Measurements from ENCODE around the gene KIRREL1. TPM values are rescaled to one million over a fixed set of nuclear protein-coding genes. Genes with fewer than 3 reads are reported as not detected.

KIRREL1 gene
- total RNA-seq, 6 experiments from 2014 or later, result 99.5 to 121 (median 107) TPM

- Mint-ChIP-seq H3K36me3 (ENCODE audit: low read depth) (peaks cover 24% of the 10 kb centered on the region; the same call in 1 of the 2 replicates), H3K27ac (peak overlapping the region; percentile 97), H3K27me3 (ENCODE audit: insufficient read depth) (peaks cover 5% of the 10 kb centered on the region; the same call in 1 of the 2 replicates), H3K4me3 (peak overlapping the region; percentile 81), H3K9me3 (no peaks in the 10 kb centered on the region), H3K4me1 (ENCODE audit: low read depth) (peaks cover 95% of the 10 kb centered on the region)
- TF ChIP-seq CTCF (IDR thresholded peaks at IDR 0.05), result peak; percentile 52
- no peak for DNase-seq
Measured at GRCh38 chr1:158002022-158002630, 8.7 kb downstream of the KIRREL1 start.

GRCh38 chr1:158002631-158003405 lies 9.4 kb downstream of the KIRREL1 start:
- DNase-seq, result peak; percentile 82
- H3K4me1 Mint-ChIP-seq (ENCODE audit: low read depth), result peaks cover 96% of the 10 kb centered on the region
- peaks cover 5% of the 10 kb centered on the region; the same call in 1 of the 2 replicates for H3K27me3 Mint-ChIP-seq (ENCODE audit: insufficient read depth)

GRCh38 chr1:158003406-158003800 lies 10.0 kb downstream of the KIRREL1 start:
- Mint-ChIP-seq H3K4me3 (peak overlapping the region; percentile 81), H3K4me1 (ENCODE audit: low read depth) (peaks cover 100% of the 10 kb centered on the region), H3K36me3 (ENCODE audit: low read depth) (peaks cover 22% of the 10 kb centered on the region; the same call in 1 of the 2 replicates), H3K27me3 (ENCODE audit: insufficient read depth) (peaks cover 5% of the 10 kb centered on the region), H3K9me3 (no peaks in the 10 kb centered on the region), H3K27ac (peak overlapping the region; percentile 97)
- DNase-seq, result peak; percentile 57
- no peak for TF ChIP-seq CTCF (IDR thresholded peaks at IDR 0.05)

More at GRCh38 chr1:158002631-158003405, 9.4 kb downstream of the KIRREL1 start:
- Mint-ChIP-seq H3K27ac (peak overlapping the region; percentile 97), H3K4me3 (peak overlapping the region; percentile 81), H3K36me3 (ENCODE audit: low read depth) (peaks cover 20% of the 10 kb centered on the region; the same call in 1 of the 2 replicates), H3K9me3 (no peaks in the 10 kb centered on the region)
- no peak for TF ChIP-seq CTCF (IDR thresholded peaks at IDR 0.05)

DNA sequence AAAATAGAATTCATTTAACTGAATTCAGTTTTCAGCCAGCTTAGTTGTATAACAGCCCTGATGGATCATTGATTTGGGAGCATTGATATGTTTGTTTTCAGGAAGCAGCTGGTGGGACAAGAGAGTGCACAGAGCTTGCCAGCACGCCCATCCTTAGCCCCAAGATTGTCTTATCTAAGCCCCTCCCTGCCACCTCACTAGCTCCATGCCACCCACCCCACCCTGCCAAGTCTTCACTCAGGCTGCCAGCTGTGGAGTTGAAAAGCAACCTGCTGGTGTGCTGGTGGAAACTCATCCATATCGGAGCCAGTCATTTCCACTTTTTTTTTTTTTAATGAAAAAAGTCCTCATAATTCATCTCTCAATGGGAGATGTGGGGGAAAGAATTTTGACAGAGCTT lies 11.8 kb downstream of the KIRREL1 start:
- DNase-seq, result no peak
- peaks cover 5% of the 10 kb centered on the region for H3K27me3 Mint-ChIP-seq (ENCODE audit: insufficient read depth)
- H3K4me3 Mint-ChIP-seq, result no peak overlapping the region
- peaks cover 100% of the 10 kb centered on the region for H3K4me1 Mint-ChIP-seq (ENCODE audit: low read depth)
- no peaks in the 10 kb centered on the region for H3K9me3 Mint-ChIP-seq
- H3K27ac Mint-ChIP-seq, result peak overlapping the region; percentile 97
- H3K36me3 Mint-ChIP-seq (ENCODE audit: low read depth), result peaks cover 34% of the 10 kb centered on the region
- no peak for TF ChIP-seq CTCF (IDR thresholded peaks at IDR 0.05)

DNA sequence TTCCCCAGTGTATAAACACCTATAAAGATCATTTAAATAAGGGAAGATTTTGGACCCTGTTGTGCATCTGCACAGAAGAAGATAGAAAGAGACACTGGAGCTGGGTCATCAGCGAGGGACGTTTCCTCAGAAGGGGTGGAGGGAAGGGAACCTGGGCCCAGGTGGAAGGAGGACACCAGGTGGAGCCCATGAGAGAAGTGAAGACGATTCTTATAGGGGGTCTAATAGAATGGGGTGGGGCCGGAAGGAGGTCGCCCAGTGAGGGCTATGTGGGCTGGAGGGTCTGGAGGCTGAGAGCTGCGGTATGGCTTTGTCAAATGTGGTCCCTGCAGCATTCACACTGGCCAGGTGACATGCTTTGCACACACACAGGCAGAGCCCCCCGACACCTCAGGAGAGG lies 13.7 kb downstream of the KIRREL1 start:
- Mint-ChIP-seq H3K4me3 (peak overlapping the region; percentile 57), H3K36me3 (ENCODE audit: low read depth) (peaks cover 28% of the 10 kb centered on the region), H3K27me3 (ENCODE audit: insufficient read depth) (peaks cover 3% of the 10 kb centered on the region; the same call in 1 of the 2 replicates), H3K27ac (peak overlapping the region; percentile 97), H3K4me1 (ENCODE audit: low read depth) (peaks cover 100% of the 10 kb centered on the region), H3K9me3 (no peaks in the 10 kb centered on the region)
- TF ChIP-seq CTCF (IDR thresholded peaks at IDR 0.05), result no peak
- DNase-seq, result no peak

Data from HFFc6 (cell line).